Epithelial cell of prostate (primary cell): ENCODE data around the gene ACOX2.

Experiments used
- DNase-seq: peaks from one replicate; pipeline ENCODE4 v3.0.0-alpha.2; 2011; ENCODE audit warnings: low read depth, low spot score
- H3K27ac ChIP-seq: fragments of 450-650 bp; 2 replicates; pipeline ENCODE4 v1.5.1; 2017; ENCODE audit warnings: mild to moderate bottlenecking

ACOX2 gene

DNA sequence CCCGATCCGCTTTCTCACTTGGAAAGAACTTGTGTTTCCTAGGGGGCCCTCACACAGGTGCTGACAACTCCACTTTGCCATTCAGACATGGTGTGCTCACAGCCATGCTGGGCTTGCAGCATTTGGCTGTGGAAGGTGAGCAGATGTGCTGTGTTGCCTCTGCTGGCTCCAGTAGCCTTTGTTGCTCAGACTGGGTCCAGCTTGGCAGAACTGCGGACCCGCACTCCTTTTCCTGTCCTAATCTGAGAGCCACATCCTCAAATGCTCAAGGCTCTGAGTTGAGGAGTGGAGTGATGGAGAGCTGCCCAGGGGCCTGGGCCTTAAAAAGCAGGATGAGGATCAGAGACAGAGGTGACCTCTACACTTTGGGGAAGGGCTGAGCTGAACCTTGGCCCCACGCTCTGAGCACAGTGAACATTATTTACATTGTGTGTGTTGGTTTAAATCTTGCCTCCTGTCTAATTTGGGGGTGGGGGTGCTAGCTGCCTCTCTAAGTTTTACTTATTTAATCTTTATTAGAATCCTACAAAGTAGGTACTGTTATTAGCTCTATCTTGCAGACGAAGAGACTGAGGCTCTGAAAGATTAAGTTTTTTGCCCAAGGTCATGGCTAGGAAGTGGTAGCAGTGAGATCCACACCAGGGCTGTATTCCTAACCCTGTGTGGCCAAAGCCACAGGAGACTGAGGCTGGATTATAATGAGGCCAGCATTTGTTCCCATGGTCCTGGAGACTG is 17.2 kb downstream of the ACOX2 start:
- DNase-seq: no peak
- no peak overlapping the region for H3K27ac ChIP-seq

DNA sequence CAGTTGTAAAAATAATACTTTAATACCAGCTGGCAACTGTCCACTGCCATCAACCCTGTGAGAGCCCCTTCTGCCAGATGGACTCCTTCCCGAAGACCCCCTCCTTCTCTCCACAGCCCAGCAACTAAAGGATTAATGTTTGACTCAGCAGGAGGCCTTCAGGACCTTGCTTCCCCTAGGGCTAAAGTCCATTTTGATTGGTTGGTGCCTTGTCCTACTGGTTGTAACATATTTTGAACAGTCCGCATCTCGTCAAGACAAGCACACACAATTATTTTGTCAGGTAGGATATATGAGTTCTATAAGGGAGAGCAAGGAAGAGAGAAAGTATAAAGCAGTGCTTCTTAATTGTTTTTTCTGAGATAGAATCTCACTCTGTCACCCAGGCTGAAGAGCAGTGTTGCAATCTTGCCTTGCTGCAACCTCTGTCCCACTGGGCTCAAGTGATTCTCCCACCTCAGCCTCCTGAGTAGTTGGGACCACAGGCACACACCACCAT is 18.6 kb downstream of the ACOX2 start:
- DNase-seq: no peak
- H3K27ac ChIP-seq: no peak overlapping the region

DNA sequence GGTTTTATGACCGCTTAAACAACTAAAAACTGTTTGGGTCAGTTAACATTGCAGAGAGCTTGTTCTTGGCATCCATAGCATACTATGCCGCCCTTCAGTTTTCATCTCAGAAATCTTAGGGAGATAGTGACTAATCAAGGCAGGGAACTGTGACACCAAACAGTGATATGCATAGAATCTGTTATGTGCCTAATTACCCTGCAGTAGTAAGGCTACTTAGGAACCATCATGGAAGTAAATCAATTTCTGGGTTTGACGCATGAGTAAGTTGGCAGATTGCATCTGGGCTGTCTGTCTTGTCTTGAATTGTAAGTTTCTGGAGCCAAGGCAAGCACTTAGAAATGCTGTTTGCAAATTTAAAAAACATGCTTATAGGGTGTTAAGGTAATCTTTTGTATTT is 22.6 kb downstream of the ACOX2 start:
- H3K27ac ChIP-seq: no peak overlapping the region
- no peak for DNase-seq

DNA sequence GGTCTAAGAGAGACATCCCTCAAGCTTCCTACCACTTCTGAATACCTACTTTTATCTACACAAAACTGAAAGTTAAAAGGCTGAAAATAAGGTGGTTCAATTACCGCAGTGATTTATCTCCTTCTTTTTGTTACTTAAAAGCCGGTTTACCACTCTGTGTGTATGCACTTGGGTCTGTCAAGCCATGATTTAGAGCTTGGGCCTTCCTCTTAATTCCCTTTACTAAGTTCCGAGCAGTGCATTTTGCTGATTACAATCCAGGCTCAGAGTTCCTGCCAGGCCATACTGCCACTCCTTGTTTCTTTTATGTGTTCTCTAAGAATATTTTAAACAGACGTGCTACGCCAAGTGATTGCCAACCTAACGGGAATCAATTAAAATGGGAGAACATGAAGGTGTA is 28.6 kb downstream of the ACOX2 start:
- H3K27ac ChIP-seq: no peak overlapping the region
- no peak for DNase-seq

DNA sequence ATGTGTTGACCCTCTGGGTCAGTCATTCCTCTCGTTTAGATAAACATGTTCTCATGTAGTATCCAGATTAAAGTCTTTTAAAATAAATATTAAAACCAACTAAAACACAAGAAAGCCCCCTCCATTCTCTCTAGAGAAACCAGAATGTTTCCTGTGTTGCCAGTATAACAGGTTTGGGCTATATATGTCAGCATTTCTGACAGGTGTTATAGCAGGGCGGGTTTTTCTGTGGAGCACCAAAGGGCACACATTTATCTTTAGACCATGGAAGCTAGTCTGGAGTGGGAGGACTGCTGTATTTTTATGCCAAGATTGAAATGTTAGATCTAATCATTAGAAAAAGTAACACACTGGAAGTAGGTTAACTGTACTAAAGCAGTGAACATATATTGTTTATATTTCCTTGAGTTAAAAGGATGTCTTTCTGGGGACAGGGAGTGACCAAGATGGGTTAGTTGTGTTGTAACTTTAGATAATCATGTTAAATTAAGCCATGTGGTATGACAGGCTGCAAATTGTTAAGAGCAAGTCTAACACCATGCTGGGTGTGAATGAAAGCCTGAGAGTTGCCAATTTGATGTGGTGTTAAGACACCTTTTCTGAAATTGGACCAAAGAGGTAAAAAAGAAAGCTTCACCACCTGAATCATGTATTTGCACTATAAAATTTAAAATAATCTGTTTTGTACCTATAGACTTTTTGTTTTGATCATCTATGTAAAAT is 29.5 kb downstream of the ACOX2 start:
- no peak overlapping the region for H3K27ac ChIP-seq
- no peak for DNase-seq

DNA sequence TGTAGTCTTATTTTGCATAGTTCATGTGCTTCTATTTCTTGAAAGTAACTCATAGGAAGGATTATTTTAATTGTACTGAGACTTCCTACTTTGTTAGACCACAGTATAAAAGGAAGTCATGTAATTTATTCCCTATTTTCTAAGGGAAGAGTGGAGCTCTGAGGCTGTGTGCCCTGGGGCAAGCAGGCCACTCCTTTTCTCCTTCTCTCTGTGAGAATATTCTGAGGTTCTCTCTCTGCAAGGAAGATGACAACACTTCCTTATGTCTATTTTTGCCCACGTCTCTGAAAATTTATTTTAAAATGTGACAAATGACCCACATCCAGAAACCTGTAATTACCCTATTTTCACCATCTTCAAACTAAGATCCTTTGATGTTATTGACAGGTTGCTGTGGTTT is 34.1 kb downstream of the ACOX2 start:
- no peak overlapping the region for H3K27ac ChIP-seq
- no peak for DNase-seq

DNA sequence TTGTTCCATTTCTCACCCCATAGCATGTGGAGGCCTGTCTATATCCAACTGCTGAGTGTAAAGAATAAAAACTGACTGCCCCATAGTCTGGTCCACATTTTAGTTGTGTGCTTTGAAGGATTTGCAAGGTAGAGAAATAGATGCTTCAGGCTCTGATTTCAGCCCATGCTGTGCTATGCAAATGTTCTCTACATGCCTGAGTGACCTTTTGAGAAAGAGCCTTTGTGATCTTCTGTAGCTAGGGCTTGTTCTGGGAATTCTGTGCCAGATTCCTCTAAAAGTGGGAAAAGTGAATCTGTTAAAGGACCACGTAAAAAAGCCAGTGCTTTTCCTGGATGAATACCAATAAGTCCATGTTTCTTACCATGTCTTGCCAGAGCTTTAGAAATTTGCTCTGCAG is 39.9 kb downstream of the ACOX2 start:
- no peak for DNase-seq
- H3K27ac ChIP-seq: no peak overlapping the region

DNA sequence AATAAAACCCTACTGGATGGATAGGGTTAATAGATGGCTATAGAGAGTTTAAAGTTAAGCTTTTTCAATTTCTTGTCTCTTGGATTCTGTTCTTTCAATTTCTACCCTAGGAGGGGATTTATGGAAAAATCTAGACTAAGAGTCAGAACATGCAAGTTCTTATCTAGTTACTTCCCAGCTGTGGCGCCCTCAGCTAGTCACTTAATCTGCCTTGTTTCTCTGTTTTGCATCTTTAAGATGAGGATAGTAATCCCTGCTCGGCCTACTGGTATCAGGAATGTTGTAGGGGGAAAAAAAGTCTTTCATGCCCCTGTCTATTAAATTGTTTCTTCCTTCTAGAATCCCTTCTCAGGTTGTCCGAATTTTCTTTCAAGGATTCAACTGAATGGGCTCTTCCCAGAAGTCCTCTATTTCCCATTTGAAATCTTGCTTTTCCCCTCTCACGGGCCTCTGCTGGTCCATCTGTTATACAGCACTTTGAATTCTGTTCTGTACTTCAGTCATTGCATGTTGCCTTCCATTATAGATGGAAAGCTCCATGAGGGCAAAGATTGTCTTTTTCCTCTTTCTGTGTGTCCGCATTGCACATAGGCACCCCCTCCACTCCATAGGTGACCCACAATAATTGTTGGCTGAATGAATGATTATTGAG is 40.7 kb downstream of the ACOX2 start:
- DNase-seq: no peak
- H3K27ac ChIP-seq: no peak overlapping the region

DNA sequence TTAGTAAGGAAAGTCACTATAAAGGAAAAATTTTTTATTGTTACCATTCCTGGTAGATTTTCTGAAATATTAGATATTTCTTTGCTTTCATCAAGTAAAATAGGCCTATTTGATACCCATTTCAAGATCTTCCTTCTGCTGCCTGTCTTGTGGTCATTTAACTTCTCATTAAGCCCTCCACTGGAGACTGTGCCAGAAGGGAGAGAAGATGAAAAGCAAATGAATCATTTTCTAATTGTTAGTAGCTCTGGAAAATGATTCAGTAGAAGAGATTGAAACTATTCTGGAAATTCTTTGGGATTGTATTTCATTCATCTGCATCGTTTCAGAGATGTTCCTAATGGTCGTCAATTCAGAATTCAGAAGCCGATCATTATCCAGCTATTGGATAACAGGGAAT is 41.9 kb downstream of the ACOX2 start:
- no peak for DNase-seq

DNA sequence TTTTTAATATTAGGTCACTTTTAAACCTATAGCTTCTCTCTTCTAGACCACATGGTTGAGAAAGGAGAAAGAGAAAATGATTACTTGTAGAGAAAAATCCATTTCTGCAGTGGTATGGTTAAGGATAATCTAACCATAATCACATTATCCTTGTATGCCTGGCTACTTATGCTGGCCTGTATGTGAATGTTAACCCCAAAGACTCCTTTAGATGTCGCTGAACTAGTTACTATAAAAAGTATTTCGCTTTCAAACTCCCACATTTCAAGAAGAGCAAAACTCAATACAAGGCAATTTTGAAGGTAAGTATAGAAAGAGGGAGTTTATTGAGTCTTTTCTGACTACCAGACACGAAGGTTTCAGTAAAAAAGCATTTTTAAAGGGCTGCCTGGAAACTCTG is 42.9 kb downstream of the ACOX2 start:
- no peak for DNase-seq
- H3K27ac ChIP-seq: no peak overlapping the region

More for the DNA sequence above, 41.9 kb downstream of the ACOX2 start:
- H3K27ac ChIP-seq: no peak overlapping the region

DNA sequence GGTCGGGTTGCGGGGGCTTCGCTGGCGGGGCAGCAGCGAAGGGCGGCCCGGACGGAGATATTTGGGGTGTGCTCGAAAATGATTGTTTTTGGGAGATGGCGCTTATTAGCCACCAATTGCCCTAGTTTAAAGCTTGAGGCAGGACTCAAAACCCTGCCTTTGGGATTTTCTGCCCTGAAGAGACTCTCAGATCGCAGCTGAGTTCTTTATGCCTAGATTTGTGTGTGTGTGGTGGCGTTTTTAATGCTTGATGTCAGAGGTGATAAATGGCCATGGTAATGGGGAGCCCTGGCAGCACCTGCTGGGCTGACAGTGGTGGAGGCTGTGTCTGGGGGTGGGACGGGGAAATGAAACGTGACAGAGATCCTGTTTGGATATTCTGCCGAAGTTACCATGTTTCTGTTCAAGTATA is 44.5 kb downstream of the ACOX2 start:
- H3K27ac ChIP-seq: no peak overlapping the region
- DNase-seq: no peak

DNA sequence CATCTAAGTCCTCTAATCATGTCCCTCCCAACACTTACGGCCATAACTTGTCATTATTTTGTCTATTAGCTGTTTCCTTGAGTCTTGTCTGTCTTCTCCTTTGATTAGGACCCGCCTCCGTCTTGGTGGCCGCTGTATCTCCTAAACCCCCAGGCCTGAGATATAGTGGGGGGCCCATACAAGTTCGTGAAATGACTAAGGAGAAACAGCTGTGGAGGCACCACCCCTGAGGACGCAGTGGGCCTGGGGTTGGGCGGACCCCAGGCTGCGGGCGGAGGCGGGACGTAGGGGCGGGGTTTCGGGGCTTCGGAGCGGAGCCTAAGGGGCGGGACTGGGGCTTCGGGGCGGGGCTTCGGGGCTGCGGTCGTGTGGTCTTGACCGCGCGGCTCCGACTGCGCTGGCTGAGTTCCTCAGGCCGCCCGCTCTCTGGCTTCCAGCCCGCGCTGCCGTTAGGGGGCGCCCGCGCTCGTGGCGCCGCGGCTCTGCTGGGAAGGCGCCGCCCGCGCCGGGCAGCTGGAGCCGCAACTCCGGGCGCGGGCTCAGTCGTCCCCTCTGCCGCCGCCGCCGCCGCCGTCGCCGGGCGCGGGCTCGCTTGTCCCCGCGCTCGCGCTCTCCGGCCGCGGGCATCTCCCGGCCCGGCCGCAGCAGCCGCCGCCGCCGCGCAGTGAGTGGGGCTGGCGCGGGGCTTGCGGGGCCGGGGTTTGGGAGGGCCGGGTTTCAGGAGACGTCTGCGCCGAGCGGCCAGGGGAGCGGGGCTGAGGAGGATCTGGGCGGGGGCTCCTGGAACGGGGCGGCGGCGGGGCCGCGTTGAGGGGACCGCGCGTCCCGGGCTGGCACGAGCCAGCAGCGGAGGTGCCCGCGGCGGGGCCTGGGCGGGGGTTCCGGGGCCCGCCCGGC is 45.2 kb downstream of the ACOX2 start, which contains the start of gene KCTD6:
KCTD6 (plus strand) TSS at position 591 of the 897 bp plus-strand sequence. CDS start 6,660 bp downstream, outside the sequence.
- no peak within 1 kb of the TSS for H3K27ac ChIP-seq
- peak; percentile 52 for DNase-seq

DNA sequence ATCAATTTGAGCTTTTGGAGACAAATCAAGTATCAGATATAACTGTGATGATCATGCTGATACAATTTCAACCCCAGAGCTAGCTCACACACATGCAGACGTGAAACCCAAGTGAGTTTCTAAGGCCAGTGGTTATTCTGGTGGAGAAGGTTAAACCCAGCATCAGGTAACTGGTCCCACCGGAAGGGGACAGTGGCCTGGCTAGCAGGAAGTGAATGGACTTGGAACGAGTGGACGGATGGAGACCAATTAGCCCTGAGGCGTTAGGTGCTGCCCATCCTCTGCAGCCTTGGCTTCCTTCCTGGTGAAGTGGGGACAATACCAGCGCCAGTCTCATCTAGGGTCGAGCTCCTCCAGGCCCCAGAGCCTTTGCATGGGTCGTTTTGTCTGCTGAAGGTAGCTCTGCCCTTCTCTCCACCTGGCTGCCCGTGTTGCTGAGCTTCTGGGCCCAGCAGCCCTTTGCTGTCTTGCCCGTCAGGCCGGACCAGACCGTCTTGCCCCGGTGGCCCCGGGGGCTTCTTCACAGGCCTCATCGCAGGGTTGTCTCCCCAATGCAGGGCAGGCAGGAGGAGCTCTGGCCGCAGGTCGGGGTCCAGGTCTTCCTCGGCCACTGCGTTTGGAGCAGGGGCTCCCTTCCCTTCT is 46.0 kb downstream of the ACOX2 start:
- H3K27ac ChIP-seq: no peak overlapping the region

DNA sequence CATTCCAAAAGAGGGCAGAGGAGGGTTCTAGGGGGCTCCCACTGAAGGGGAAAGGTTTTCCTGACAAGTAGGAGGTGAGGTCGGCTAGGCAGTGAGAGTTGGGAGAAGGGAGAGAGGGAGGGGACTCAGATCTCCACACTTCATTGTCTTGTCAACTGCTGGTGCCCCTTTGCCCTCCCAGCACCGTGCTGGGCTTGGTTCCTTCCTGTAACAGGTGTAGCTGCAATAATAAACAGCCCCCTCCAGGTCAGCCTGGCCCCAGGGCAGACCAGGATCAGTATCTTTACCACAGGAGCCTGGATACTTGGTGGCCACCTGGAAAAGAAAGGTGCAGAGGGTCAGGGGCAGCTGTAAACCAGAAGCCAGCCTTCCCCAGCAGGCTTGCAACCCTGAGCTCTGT is 48.0 kb downstream of the ACOX2 start:
- H3K27ac ChIP-seq: no peak overlapping the region
- DNase-seq: no peak

More for the DNA sequence above, 46.0 kb downstream of the ACOX2 start:
- DNase-seq: no peak

DNA sequence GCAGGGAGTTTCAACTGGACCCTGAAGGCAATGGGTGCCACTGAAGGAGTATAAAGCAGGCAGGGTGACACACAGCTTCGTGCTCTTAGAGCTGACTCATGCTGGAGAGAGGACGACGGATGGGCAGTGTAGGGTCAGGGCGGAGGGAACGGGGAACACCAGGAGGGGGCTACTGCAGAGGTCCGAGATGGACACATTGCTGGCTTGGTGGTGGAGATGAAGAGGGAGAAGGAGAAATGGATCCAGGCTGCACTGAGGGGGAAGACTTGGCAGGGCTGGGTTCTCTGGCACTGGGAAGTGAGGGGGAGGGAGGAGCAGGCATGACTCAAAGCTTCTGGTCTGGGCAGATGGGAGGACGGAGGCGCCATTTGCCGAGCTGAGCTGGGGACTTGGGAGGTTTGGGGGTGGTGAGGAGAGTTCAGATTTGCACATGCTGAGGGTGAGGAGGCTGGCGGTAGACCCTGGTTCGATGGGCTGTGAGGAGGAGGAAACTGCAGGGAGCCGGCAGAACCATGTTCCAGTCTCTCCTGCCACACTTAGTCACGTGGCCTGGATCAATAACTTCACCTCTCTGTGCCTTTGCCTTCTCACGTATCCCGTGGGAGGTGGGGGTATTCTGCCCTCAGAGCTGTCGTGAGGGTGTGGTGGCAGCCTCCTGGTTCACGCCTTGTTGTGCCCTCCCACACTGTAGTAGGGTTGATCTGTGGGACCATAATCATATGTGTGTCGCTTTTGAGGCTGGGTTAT is 49.7 kb downstream of the ACOX2 start:
- H3K27ac ChIP-seq: no peak overlapping the region
- no peak for DNase-seq

DNA sequence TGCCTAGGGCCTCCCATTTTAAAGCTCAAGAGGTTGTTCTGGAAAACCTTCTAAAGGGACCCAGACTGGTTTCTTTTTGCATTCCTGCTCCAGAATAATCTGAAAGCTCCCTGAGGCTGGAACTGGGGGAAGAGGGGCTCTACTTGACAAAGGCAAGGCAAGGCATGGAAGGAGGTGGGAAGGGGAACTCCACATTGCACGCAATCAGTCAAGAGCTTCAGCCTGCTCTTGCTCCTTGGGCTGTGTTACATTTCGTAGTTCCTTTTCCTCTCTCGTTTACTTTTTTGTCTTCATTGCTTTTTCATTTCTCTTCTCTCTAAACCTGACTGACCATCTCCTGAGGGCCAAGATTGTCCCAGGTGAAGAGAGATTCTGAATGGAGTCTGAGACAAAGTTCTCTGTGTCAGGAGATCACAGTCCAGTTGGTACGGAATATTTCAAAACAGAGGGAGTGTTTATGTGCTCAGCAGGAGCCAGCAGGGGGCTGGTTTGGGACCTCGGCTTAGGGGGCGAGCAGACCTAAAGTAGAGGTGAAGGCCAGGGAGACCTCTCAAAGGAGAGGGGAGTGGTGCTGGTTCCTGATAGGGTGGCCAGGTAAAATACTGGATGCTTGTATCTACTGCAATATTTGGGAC is 51.1 kb downstream of the ACOX2 start:
- no peak for DNase-seq
- no peak overlapping the region for H3K27ac ChIP-seq

DNA sequence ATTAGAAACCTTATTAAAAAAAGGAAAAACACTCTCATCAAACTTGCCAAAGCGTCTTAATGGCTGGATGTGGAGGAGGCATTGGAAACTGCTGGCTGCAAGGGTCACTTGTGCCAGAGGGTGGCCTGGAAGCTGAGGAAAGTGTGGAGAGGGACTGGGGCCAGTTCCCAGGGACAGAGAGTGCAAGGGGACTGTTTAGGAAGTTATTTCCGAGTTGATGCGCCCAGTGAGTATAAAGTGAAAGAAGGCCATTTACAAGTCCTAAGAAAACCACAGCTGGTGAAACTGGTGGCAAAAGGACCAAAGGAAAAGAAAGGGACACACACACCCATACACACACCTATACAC is 52.3 kb downstream of the ACOX2 start:
- no peak for DNase-seq
- H3K27ac ChIP-seq: no peak overlapping the region

DNA sequence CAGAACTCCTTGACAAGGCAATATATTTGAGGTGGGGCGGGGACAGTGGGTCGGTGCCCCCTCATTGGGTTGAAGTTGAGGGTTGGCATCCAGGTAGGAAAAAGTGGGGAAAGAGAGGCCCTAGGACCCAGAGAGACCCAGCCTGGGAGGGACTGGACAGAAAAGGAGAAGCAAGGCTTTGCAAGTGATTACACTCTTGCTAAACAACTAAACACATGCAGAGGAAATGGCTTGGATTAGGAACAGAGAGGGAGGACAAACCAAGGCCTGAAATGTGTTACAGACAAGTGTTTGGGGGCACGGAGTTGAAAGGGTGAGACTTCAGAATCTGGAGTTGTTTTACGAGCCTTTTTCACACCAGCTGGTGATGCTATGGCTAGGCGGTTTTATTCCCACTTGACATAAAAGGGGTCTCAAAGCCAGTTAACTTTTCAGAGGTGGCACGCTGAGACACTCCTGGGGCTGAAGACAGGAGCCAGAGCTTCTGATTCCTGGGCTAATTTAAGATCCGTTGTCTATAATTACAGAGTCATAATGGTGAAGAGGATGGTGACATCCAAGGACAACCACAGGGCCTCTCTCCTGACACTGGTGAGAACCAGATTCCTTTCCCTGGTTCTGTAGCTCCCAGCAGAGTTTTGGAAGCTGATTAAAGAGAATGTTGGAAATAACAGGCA is 52.8 kb downstream of the ACOX2 start:
- H3K27ac ChIP-seq: no peak overlapping the region
- DNase-seq: no peak
